ENCODE data around the gene MIB1. TPM values are rescaled to one million over a fixed set of nuclear protein-coding genes. Genes with fewer than 3 reads are reported as not detected.

The MIB1 gene
- total RNA-seq, 1 experiment from 2014 or later = 56.1 TPM

DNA sequence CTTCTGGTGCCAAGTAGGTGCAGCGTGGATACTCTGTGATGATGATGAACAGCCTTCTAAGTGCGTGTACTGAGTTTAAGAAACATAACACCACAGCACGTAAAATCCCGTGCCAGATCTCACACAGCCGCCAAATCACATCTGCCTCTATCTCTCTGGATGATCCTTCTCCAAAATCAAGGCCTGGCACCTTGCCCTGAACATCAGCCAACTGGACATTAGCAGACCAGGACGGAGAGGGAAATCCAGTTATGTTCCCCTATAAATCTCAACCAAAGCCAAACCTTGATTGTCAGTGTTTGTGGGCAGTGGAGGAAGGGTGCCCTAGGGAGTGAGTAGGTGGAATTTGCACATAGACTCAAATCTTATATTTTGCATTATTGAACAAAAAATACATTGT lies 164.3 kb downstream of the MIB1 start:
- Histone ChIP-seq H3K4me2 (ENCODE audit: low read length) (no peak overlapping the region), H3K79me2 (ENCODE audit: insufficient read depth, low read length) (no peaks in the 10 kb centered on the region), H3K27me3 (ENCODE audit: insufficient read depth, low read length) (no peaks in the 10 kb centered on the region), H3K36me3 (ENCODE audit: control insufficient read depth in 1 of 2, insufficient read depth in 2 of 2, low read length in 2 of 2) (no peaks in the 10 kb centered on the region), H3K4me3 (replicated peaks in 1 of 2; ENCODE audit: low read depth in 1 of 2, low read length in 2 of 2) (no peak overlapping the region), H3K9me3 (ENCODE audit: control insufficient read depth in 1 of 2, insufficient read depth in 1 of 2, low read depth in 1 of 2, low read length in 2 of 2) (no peaks in the 10 kb centered on the region), H3K27ac (ENCODE audit: low read depth, low read length) (no peak overlapping the region), H4K20me1 (ENCODE audit: insufficient read depth) (no peaks in the 10 kb centered on the region), H3K9ac (ENCODE audit: low read length) (no peak overlapping the region), H2AFZ (ENCODE audit: low read depth, low read length, poor library complexity, severe bottlenecking) (no peak overlapping the region), H3K9me2 (ENCODE audit: insufficient read depth) (no peaks in the 10 kb centered on the region), H3K4me1 (ENCODE audit: control insufficient read depth in 1 of 2, insufficient read depth in 2 of 2, low read length in 2 of 2) (no peaks in the 10 kb centered on the region)
- intact Hi-C loops (cut with micrococcal nuclease) = no loop called here
- ChIA-PET RAD21 (ENCODE audit: low non-redundant PET in 1 of 2, low total read pairs in 2 of 2, uncharacterized antibody in 2 of 2, unreplicated experiment in 2 of 2) (no interaction called here), POLR2A (no interaction called here), CTCF (no interaction called here)
- TF ChIP-seq, protein P1, sequence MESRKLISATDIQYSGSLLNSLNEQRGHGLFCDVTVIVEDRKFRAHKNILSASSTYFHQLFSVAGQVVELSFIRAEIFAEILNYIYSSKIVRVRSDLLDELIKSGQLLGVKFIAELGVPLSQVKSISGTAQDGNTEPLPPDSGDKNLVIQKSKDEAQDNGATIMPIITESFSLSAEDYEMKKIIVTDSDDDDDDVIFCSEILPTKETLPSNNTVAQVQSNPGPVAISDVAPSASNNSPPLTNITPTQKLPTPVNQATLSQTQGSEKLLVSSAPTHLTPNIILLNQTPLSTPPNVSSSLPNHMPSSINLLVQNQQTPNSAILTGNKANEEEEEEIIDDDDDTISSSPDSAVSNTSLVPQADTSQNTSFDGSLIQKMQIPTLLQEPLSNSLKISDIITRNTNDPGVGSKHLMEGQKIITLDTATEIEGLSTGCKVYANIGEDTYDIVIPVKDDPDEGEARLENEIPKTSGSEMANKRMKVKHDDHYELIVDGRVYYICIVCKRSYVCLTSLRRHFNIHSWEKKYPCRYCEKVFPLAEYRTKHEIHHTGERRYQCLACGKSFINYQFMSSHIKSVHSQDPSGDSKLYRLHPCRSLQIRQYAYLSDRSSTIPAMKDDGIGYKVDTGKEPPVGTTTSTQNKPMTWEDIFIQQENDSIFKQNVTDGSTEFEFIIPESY (IDR thresholded peaks at IDR 0.05; ENCODE audit: extremely low read depth, insufficient replicate concordance, low read length) = no peak
- TF ChIP-seq REST (IDR thresholded peaks at IDR 0.05; ENCODE audit: low read depth) (no peak), TCF7L2 (IDR thresholded peaks at IDR 0.05; ENCODE audit: borderline replicate concordance, extremely low read depth, insufficient read depth, insufficient read length) (no peak), EZH2 (IDR thresholded peaks at IDR 0.05) (no peak), ELF1 (IDR thresholded peaks at IDR 0.05; ENCODE audit: borderline replicate concordance, low read depth) (no peak), MAX (IDR thresholded peaks at IDR 0.05) (no peak), POLR2AphosphoS5 (IDR thresholded peaks at IDR 0.05; ENCODE audit: low read depth, low read length) (no peak)
- ATAC-seq (no peak), DNase-seq (ENCODE audit: low read depth, low spot score) (no peak)
- no TSS peak for BruUV-seq (replicated peaks)

Data from HCT116 (cell line).